ENCODE results near the gene FAM9B.

Gene FAM9B

GRCh38 chrX:9033989-9034388 lies at the start of gene FAM9B:
FAM9B (minus strand) TSS chrX:9034127; CDS start chrX:9032986, 1,141 bp downstream.
- TF ChIP-seq CTCF (IDR thresholded peaks at IDR 0.05): no peak

- no peak for TF ChIP-seq CTCF (IDR thresholded peaks at IDR 0.05)
Measured at GRCh38 chrX:9081271-9081670, 47.3 kb upstream of the FAM9B start.

- TF ChIP-seq CTCF (IDR thresholded peaks at IDR 0.05): no peak
Measured at GRCh38 chrX:9074326-9074725, 40.4 kb upstream of the FAM9B start.

GRCh38 chrX:9072281-9072680 lies 38.4 kb upstream of the FAM9B start:
- no peak for TF ChIP-seq CTCF (IDR thresholded peaks at IDR 0.05)

GRCh38 chrX:9071031-9071650 lies 37.2 kb upstream of the FAM9B start:
- no peak for TF ChIP-seq CTCF (IDR thresholded peaks at IDR 0.05)

GRCh38 chrX:9069573-9069972 lies 35.6 kb upstream of the FAM9B start:
- no peak for TF ChIP-seq CTCF (IDR thresholded peaks at IDR 0.05)

GRCh38 chrX:9064694-9065093 lies 30.8 kb upstream of the FAM9B start:
- no peak for TF ChIP-seq CTCF (IDR thresholded peaks at IDR 0.05)

GRCh38 chrX:9062641-9063040 lies 28.7 kb upstream of the FAM9B start:
- TF ChIP-seq CTCF (IDR thresholded peaks at IDR 0.05): no peak

All from LNCAP (cell line).